Measurements from ENCODE around the gene ETFA. TPM values are rescaled to one million over a fixed set of nuclear protein-coding genes. Genes with fewer than 3 reads are reported as not detected.

ETFA gene
- total and polyA plus RNA-seq, 9 of the 15 experiments (the other 6 are each of a cell fraction or from before 2014, with no cell fraction given) = 130 to 543 (median 232) TPM

DNA sequence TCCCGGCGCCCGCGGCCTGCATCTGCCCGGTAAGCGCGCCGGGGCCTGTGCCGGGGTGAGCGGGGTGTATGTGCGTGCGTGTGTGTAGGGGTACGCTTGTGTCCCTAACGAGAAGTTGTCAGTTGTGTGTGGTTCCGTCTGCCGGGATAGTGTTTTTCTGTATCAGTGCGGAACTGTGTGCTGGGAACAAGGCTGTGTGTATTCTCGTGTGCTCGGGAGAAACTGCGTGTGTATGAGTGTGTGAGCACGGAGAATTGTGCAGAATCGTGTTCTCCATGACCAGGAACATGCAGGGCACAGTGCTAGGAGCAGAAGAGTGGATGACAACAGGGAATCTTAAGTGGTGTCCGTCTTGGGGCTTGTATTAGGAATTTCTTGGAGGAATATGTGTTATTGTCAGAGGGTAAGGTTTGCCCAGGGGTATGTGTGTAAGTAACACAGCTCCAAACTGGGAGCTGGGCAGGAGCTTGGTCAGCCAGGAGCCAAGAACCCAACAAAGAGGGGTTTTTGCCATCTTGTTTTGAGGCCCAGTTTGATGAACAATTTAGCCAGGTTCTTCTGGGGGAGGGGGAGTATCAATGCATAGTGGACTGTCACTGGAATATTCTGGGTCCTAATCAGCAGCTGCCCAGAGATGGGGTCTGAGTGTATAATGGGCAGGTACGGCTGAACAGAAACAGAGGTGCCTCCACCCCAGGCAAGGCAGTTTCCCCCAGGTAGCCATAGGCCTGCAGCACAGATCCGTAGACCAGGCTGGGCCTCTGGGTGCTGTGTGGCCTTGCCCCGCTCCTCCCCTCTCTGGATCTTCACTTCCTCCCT lies 27.4 kb upstream of the ETFA start:
- Histone ChIP-seq H3K4me3 (peak overlapping the region; percentile 53), H4K20me1 (replicated peaks; ENCODE audit: control insufficient read depth, insufficient read depth, low read length) (0 out of 2 replicates have a peak, but pooled peaks cover 6% of the 10 kb centered on the region), H2AFZ (ENCODE audit: low read depth, low read length) (peak overlapping the region; percentile 87), H3K4me1 (replicated peaks in 1 of 2; ENCODE audit: control insufficient read depth in 2 of 2, insufficient read depth in 2 of 2, low read length in 2 of 2) (peaks cover 11 to 55% of the 10 kb centered on the region in 2 experiments), H3K79me2 (ENCODE audit: control insufficient read depth, insufficient read depth, low read length) (peaks cover 42% of the 10 kb centered on the region), H3K9me1 (ENCODE audit: control insufficient read depth, insufficient read depth, low read length) (no peaks in the 10 kb centered on the region), H3K4me2 (ENCODE audit: insufficient read depth, low read length) (peak overlapping the region; percentile 96), H3K9me3 (replicated peaks; ENCODE audit: control insufficient read depth, insufficient read depth, low read depth, low read length) (no peaks in the 10 kb centered on the region; the same call in 1 of the 2 replicates), H3K9ac (ENCODE audit: insufficient read depth in 1 of 2, low read depth in 2 of 2, low read length in 2 of 2) (peak overlapping the region; percentile 95 to 100), H3K27ac (ENCODE audit: extremely low read depth, low read depth, low read length) (peak overlapping the region; percentile 94), H3K27me3 (ENCODE audit: control insufficient read depth in 2 of 2, insufficient read depth in 2 of 2, low read length in 2 of 2) (no peaks in the 10 kb centered on the region), H3K36me3 (ENCODE audit: control insufficient read depth, insufficient read depth, low read length) (peaks cover 43% of the 10 kb centered on the region)
- 12% methylated on average over 22 of the region's 26 CpGs for WGBS (ENCODE audit: insufficient coverage, low coverage, missing lambda C conversion rate)
- CTCF ChIA-PET (ENCODE audit: low intra/inter-chr PET ratio) = interaction anchor here (0.6 kb wide), 1 partner anchor 88 kb away, joined by 3 read pairs; no protein-coding TSS in a partner anchor
- DNase-seq (ENCODE audit: extremely low read depth in 1 of 4, low spot score in 3 of 4) (no peak), FAIRE-seq (peak; percentile 82), ATAC-seq (no peak)
- POLR2A ChIA-PET = interaction anchor here (1.2 kb wide), 1 partner anchor 27 kb away, joined by 3 read pairs; the partner anchor contains the start of gene ETFA
- intact Hi-C loops (cut with micrococcal nuclease) = loop anchor here (10.0 kb wide), 1 partner anchor 526 kb away; no protein-coding TSS in a partner anchor
- TSS peak; percentile 33 for BruUV-seq (replicated peaks)
- in situ Hi-C loops (cut with MboI) = no loop called here
- TF ChIP-seq ZFP36 (IDR thresholded peaks at IDR 0.05; ENCODE audit: low read depth, low read length, partially characterized antibody) = peak; percentile 51
- TF ChIP-seq, protein P1, sequence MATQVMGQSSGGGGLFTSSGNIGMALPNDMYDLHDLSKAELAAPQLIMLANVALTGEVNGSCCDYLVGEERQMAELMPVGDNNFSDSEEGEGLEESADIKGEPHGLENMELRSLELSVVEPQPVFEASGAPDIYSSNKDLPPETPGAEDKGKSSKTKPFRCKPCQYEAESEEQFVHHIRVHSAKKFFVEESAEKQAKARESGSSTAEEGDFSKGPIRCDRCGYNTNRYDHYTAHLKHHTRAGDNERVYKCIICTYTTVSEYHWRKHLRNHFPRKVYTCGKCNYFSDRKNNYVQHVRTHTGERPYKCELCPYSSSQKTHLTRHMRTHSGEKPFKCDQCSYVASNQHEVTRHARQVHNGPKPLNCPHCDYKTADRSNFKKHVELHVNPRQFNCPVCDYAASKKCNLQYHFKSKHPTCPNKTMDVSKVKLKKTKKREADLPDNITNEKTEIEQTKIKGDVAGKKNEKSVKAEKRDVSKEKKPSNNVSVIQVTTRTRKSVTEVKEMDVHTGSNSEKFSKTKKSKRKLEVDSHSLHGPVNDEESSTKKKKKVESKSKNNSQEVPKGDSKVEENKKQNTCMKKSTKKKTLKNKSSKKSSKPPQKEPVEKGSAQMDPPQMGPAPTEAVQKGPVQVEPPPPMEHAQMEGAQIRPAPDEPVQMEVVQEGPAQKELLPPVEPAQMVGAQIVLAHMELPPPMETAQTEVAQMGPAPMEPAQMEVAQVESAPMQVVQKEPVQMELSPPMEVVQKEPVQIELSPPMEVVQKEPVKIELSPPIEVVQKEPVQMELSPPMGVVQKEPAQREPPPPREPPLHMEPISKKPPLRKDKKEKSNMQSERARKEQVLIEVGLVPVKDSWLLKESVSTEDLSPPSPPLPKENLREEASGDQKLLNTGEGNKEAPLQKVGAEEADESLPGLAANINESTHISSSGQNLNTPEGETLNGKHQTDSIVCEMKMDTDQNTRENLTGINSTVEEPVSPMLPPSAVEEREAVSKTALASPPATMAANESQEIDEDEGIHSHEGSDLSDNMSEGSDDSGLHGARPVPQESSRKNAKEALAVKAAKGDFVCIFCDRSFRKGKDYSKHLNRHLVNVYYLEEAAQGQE (IDR thresholded peaks at IDR 0.05; ENCODE audit: borderline replicate concordance) = no peak
- TF ChIP-seq, protein P1 (CRISPR knock-in tag; IDR thresholded peaks at IDR 0.05; ENCODE audit: low read depth) = no peak
- no peak for TF ChIP-seq TGIF2 (CRISPR knock-in tag; IDR thresholded peaks at IDR 0.05)
- TF ChIP-seq, protein P2, sequence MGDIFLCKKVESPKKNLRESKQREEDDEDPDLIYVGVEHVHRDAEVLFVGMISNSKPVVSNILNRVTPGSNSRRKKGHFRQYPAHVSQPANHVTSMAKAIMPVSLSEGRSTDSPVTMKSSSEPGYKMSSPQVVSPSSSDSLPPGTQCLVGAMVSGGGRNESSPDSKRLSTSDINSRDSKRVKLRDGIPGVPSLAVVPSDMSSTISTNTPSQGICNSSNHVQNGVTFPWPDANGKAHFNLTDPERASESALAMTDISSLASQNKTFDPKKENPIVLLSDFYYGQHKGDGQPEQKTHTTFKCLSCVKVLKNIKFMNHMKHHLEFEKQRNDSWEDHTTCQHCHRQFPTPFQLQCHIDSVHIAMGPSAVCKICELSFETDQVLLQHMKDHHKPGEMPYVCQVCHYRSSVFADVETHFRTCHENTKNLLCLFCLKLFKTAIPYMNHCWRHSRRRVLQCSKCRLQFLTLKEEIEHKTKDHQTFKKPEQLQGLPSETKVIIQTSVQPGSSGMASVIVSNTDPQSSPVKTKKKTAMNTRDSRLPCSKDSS (IDR thresholded peaks at IDR 0.05; ENCODE audit: low read depth, partially characterized antibody) = no peak
- no peak for TF ChIP-seq KAT7 (CRISPR knock-in tag; IDR thresholded peaks at IDR 0.05; ENCODE audit: borderline replicate concordance)
- no peak for TF ChIP-seq FOXM1 (IDR thresholded peaks at IDR 0.05; ENCODE audit: low read depth)
- TF ChIP-seq FOXM1 (CRISPR knock-in tag; IDR thresholded peaks at IDR 0.05; ENCODE audit: low read depth) = 0 out of 2 replicates have a peak, but pooled peaks have one; percentile 1
